Hematopoietic multipotent progenitor cell (in vitro differentiated cells): ENCODE results near the gene CYTIP. TPM values are rescaled to one million over a fixed set of nuclear protein-coding genes. Genes with fewer than 3 reads are reported as not detected.

Experiments
- DNase-seq, 3 donors: peaks; one replicate each; pipeline ENCODE4 v3.0.0-alpha.2; 2011 to 2015; ENCODE audit warnings: low read depth in 2 of 3, low spot score in 2 of 3
- total RNA-seq: library from RNA; depleted of rRNA; stranded (reverse); fragments of >200 nt; gene quantifications from one replicate; pipeline ENCODE4 v1.2.3, GENCODE V29; 2012

CYTIP gene
- total RNA-seq, 1 donor: 45.5 TPM

DNA sequence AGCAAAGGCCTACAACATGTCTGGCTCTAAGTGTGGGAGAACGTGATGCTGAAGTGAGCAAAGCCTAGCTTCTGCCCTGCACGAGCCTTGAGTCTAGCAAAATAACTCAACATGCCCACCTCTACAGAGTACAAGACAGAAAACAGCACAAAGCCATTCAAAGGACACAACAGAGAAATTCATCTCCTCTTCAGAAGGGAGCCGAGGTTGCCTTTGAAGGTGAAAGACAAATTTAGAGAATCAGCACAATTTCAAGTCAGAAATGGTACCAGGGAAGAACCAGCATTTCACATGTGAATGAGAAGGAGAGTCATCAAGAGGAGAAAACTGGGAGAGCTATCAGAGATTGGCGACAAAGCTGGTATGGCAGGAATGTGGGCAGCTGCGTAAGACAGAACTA is 21.7 kb upstream of the CYTIP start:
- no peak for DNase-seq

DNA sequence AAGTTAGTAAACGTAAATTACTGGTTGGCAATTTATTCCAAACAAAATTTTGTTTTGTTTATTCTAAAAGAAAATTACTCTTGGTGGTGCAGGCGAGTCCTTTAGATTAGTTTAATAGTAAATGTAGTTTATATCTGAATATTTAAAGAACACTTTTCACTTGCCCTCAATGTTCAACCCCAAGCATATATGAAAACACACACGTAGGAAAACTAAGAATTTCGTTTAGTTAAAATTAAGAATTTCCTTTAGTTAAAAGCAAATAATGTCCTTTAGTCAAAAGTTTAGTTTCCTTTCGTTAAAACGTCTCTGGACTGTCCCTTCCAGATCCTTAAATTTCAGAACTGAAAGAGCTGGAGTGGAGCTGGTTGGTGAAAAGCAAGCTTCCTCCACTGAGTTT is 19.1 kb upstream of the CYTIP start:
- DNase-seq: no peak

DNA sequence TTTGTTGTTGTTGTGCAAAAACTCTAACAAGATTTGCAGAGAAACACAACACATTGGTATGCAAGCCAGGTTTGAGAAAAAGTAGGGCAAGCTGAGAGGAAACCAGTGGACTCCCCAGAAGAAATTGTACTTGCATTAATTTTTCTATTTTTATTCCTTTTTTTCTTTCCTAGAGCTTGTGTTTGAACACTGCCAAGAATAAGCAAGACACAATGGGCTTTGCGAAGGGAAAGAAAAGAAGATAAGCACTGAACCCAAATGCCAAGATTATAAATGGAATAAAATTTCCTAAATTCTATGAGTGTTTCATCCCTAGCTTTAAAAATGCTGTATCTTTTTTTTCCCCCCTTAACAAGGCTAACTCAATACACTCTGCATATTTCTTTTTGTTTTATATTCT is 17.0 kb upstream of the CYTIP start:
- no peak for DNase-seq

DNA sequence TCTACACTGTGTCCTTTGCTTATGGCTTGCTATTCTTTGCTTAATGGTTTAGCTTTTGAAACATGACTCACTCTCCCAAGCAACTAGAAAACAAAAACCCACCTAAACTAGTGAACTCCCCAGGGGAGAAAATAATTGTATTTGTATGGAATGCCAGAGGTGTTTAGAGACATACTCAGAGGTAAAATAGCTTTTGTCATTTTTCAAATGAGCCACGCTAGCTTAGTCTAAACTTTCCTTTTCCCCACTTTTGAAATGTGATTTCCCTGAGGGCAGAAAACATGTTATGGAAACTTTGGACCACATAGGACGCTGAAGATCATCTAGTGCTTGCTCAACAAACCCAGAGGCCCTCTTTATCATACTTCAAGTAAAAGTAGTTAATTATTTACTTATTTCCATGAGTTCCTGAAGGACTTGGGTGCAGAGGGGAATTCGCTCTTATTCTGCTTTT is 16.5 kb upstream of the CYTIP start:
- DNase-seq: no peak

- DNase-seq: no peak
These were observed 15.6 kb upstream of the CYTIP start for GRCh38 chr2:157459486-157459885.

- DNase-seq: no peak
These were observed 3.9 kb upstream of the CYTIP start for GRCh38 chr2:157447741-157448140.

DNA sequence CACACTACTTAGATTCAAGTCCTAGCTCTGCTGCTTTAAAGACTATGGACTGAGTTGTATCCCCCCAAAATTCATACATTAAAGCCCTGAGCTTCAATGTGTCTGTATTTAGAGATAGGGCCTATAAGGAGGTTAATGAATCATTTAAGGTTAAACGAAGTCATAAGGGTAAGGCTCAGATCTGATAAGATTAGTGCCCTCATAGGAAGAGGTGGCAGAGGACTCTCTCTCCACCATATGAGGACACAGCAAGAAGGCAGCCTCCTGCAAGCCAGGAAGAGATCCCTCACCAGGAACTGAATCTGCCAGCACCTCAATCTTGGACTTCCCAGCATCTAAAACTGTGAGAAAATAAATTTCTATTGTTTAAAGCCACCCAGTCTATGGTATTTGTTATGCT is 3.1 kb upstream of the CYTIP start:
- DNase-seq: no peak

GRCh38 chr2:157444641-157445040 is 752 bp upstream of the CYTIP start:
- no peak for DNase-seq

GRCh38 chr2:157443090-157443489 is 799 bp downstream of the CYTIP start:
- DNase-seq: no peak

DNA sequence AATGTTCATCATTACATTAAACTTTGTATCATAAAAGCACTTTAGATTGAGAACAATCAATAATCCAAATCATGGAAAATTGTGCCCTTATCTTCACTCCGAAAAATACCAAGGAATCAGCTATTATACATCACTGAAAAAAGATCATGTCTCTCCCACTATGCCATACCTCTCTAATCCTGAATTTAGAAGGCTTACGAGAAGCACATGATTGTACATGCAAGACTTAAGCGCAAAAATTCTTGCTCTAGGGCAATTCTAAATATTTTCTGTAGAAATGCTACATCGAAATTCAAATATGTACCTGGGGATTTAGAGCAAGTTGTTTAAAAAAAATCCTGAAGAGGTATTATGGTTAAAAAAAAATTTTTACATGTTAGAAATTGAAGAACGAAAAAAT is 1.3 kb downstream of the CYTIP start:
- DNase-seq: no peak

DNA sequence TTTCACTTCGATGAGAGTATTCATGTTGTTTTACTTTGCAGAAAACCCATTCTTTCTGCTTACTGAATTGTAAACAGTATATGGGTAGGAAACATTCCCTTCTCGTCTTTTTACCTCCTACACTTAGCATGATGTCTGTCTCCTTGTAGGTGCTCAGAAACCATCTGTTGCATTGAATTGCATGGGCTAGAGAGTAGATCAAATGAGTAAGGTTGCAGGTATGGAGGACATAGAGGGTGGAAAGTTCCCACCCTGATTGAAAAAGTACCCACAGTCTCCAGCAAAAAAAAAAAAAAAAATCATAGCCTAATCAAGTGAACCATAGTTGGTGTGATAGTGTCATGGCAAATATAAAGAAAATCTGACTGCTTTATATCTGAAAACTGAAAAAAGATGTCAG is 1.7 kb downstream of the CYTIP start:
- DNase-seq: no peak

DNA sequence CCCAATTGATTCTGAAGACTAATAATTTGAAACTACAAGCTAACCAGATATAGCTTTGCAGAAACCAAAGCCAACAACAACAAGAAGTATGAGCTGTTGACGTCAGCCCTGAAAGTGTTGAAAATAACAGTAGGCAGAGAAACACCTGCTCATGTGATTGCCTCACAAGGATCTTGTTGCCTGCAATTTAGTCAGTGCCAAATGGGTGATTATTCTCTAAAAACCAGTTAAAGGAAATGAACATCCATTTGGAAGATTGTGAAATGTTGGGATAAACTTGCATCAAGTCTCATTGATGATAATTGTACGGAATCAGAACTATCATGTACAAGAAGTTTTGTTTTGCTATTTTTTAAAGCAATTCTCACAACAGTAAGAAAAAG is 2.8 kb downstream of the CYTIP start:
- no peak for DNase-seq

GRCh38 chr2:157440404-157441071 is 3.4 kb downstream of the CYTIP start:
- no peak for DNase-seq

- no peak for DNase-seq
These were observed 4.1 kb downstream of the CYTIP start for GRCh38 chr2:157439824-157440186.

DNA sequence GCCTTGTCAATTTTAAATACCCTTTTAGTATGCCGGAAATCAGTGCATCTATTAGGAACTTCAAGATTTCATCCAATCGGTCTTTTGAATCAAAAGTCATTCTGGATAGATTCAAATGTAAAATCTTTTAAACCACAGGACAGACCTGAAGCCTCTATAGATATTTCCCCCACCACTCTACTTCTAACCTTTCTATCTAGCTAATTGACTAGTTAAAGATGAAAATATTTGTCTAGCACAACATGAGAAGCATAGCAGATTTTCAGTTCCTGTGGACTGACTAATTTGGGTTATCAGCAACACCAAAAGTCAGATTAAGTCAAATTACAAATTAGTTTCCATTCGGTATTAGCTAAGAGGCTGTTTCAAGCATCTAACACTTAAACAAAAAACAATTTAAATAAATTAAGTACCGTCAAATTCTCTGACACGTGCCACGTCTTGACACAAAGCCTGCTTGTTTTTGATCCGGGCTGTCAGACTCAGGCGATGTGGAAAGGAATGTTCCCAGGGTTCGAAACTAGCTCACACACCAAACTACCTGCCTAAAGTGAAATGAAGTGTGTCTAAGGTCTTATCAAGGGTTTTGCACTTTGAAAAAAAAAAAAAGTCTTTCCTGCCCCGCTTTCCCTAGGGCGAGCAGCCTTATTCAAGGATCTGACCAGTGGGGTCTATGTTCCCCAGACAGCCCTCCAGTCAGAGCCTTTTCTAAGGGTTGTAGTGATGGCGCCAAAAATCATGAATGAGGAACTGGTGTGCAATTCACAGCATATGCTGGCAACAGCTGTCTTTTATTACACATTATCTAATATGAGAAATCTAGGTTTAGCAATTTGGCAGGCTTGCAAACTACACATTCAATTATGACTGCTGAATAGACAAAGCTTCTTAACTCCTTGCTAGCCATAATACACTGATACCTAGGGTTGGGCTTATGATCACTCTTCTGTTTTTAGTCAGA is 4.7 kb downstream of the CYTIP start:
- peak in 1 of 3 donors; percentile 39 for DNase-seq

DNA sequence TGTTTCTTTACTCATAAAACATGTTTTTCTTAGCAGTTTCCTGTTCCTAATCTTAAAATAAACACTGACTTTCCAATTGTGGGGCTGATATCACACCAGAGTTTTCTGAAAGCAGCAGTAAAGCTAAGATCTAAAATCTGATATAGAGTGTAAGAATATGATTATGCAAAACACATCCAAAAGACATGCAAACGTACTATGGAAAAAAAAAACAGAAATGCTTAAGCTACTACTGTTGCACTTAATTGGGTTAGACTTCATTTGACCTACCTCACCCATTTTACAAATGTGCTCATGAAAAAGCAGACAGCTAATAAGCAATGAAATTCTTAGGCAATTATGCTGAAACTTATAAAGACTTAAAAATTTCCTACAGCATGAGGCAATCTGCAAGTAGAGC is 10.5 kb downstream of the CYTIP start:
- no peak for DNase-seq

GRCh38 chr2:157432475-157433106 is 11.3 kb downstream of the CYTIP start:
- DNase-seq: no peak

- DNase-seq: no peak
These were observed 12.7 kb downstream of the CYTIP start for GRCh38 chr2:157431176-157431575.

GRCh38 chr2:157428500-157429175 is 15.3 kb downstream of the CYTIP start:
- DNase-seq: no peak

DNA sequence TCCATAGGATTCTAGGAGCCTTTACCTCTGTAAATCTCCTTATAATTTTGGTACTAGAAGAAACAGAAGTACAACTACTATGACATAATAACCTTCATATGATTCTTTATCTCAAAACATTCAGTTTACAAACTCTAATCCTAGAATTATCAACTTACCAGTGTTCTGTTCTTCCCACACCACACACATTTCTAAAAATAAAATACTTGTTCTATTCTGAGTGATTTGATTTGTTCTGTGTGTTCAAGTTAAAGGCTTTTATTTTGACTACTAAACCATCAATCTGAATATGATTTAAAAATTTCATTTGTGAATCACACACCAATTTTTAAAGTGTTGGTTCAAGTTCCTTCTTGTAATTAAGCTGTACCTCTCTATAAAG is 16.0 kb downstream of the CYTIP start:
- no peak for DNase-seq
